HuH-7.5 (cell line): Measurements from ENCODE around the gene MEOX1.
"Not testable (repeated sequence)": the region's sequence is repeated elsewhere in the genome, so short reads cannot be mapped to it uniquely, and the experiment has no call there.

Experiments
- DNase-seq: peaks from one replicate; pipeline ENCODE4 v3.0.0; 2011; ENCODE audit warnings: low spot score

Gene MEOX1

DNA sequence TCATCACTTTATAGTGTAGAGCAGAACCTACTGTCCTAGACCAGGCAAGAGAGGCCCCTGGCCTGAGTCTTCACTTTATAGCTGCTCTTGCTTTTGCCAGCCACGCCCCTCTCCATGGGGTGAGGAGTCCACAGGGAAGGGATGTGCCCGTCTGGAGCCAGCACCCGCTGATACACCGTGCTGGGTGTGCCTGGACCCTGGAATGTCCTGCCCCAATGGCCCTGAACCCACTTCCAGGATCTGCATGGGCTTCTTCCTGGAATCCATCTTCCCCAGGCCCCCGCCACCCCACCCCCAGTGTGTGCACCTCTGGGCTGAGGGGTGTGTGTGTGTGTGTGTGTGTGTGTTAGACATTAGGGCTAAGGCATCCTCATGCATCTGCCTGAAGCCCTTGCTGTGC is 44.9 kb downstream of the MEOX1 start:
- DNase-seq: no peak

DNA sequence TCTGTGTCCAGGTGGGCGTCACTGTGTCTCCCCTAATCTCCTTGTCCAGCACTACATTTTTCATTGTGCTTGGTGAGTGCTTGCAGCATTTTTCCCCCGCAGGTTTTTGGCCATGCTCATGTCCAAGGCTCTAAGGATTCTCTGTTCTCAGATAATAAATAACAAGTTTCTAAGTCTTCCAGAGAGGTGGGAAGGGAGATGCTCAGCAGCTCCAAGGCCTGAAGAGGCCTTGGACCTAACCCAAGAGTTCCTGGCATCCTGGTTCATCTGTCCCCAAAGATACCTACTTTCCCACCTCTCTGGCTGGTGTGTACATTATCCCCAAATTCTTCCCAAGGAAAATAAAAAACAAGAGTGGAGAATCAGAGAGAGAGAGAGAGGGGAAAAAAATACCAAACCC is 45.3 kb downstream of the MEOX1 start:
- DNase-seq: no peak

DNA sequence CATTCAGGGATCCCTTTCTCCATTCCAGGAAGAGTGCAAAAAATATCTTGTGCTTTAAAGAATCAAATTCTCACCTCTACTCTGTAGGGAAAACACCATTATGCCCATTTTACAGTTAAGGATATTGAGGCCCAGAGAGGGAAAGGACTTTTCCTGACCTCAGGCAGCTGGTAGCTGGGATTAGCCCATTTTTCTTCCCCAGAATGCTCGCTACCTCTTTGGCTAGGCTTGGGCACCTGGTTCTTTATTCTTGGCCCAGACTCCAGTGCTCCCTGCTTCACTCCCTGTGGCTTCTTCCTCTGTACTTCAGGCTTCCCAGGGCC is 45.7 kb downstream of the MEOX1 start:
- no peak for DNase-seq

DNA sequence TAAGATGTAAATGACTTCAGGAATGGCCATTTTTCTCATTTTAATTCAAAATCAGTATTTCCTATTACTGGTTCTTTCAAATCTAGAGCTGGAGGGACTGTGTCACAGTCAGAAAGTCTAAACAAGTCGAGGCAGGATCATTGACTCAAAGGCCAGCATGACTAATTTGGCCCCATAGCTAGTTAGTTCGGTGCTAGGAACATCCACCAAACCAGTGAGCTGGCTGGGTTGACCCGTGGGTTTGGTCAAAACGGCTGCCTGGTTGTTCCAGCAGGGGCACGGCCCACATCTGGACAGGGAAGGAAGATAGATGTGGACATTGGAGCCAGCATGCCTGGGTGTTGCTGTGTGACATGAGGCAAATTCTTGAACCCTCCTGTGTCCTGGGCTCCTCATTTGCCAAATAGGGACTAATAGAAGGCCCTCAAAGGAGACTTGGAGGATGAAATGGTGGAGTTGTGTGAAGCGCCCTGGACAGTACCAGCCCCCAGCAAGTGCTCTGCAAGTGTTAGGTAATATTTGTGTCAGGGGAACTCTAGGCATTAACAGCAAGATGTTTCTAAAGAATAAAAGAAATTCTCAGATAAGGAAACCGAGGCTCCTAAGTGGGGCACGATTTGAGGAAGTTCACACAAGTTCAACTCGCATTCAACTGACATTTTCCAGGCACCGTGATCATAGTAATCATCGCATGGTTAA is 46.2 kb downstream of the MEOX1 start:
- DNase-seq: no peak

DNA sequence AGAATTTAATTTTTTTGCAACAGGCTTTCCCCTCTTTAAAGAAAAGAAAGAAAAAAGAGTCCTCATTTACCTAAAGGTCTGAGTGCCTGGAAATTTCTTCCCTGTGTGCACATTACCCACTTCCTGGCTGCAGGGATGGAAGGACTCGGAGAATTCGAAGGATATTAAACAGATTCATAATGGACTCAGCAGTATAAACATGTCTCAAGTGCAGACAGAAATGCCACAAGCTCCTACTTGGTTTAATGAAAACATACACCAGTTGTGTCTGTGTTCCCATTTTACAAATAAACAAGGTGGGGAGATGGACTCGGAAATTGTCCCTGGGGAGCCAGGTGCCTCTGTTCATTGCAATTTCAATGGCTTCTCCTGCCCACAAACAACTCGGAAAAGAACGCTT is 47.2 kb downstream of the MEOX1 start:
- DNase-seq: no peak

DNA sequence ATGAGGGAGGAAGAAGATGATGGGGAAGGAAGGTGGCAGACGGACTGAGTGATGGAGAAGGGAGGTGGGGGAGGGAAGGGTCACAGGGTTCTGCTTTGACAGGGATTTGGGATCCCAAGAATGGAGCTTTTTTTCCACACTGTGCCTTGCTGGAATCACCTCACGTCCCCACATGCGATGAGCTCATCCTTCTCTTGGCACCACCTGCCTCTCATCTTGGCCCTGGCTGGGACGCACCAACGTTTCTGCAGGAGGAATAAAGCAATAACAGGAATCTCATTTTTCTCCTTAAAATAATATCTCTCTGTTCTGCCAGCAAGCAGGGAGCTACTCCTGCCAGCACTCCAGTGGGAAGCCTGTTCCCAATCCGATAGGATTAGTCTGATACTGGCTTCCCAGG is 47.8 kb downstream of the MEOX1 start:
- no peak for DNase-seq

DNA sequence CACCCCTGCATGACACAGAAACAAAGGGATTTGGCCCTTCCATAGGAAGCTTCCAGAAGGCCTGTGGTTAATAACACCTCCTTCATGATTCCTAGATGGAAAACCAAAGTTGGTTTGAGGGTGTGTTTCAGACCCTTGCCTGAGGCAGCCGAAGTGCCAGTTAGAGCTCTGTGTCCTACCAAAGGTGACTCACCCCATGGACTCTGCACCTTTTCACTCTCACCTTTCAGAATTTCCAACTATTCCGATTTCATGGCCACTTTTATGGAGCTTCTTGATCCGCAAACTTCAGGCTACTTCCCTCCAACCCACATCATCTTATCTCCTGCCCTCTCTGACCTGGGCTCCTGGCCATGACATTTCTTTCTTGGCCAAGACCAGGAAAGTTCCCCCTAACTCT is 49.2 kb downstream of the MEOX1 start:
- no peak for DNase-seq

DNA sequence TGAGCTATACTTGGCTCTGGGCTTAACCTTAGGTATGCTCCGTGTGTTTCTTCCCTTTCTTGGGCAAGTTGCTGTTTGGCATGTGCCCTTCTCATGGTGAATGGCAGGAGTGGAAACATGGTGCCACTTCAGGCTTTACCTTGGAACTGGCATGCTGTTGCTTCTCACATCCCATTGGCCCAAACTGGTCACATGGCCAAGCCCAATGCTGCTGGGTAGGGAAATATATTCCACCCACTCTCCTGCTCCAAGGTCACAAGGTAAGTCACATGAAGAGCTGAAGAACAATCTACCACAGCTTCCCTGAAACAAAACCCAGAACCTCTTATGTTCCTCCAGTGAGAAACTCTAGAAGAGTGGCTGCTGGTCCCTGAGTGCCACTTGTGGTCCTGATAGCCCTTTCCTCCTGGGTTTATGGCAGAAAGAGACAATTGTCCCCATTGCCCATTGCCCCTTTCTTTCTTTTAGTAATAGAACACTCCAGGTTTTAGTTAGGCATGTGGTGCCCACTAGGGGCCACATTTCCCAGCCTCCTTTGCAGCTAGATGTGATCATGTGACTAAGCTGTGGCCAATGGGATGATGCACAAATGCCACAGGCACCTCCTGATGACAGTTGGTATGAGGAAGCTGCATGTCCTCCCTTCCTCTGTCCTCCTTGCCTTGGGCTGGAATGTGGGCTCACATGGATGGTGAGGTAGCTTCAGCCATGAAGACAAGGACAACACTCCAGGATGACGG is 50.3 kb downstream of the MEOX1 start:
- DNase-seq: no peak

DNA sequence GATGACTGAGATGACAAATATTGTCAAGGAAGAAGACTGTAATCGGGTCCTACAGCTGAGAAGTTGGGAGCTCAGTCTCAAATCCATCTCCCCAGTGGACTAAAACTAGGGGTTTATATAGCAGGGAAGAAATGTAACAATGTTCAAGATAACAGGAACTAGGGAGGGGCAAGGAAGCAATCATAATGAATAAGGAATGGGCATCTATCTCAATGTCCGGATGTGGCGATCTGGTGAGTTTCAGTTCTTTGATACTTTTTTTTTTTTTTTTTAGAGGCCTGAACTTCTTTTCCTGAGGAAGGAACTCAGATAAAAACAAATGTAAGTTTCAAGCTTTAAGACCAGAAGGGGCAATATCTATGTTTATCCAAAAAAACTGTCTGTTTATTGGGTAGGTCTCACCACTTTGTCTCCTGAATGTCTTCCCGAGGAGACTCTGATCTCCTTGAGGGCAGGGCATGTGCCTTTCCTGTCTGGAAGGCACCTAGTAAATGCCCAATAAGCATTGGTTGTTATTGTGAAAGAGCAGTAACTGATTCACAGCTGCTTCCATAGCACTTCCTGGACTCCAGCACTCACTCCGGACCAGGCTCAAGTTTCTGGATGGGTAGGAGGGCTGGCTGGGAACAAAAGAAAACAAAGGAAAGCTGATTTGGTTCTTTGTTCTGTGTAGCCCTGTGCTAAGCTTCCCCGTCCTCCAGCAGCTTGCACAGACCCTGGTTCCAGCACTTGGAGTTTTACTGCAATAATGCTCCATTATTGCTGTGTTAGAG is 51.9 kb downstream of the MEOX1 start:
- DNase-seq: no peak

DNA sequence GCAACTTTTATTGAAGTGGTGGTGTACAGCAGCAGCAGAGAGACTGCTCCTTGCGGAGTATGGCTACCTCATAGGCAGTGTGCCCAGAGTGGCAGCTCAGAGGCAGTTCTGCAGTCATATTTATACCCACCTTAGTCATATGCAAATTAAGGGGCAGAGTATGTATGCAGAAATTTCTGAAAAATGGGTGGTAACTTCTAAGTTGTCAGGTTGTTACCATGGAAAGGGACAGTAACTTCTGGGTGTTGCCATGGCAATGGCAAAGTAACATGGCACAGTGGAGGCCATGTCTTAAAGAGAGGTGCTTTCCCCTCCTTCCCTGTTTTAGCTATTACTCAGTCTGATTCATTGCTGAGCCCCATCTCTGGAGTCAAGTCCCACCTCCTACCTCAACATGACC is 53.4 kb downstream of the MEOX1 start:
- no peak for DNase-seq

DNA sequence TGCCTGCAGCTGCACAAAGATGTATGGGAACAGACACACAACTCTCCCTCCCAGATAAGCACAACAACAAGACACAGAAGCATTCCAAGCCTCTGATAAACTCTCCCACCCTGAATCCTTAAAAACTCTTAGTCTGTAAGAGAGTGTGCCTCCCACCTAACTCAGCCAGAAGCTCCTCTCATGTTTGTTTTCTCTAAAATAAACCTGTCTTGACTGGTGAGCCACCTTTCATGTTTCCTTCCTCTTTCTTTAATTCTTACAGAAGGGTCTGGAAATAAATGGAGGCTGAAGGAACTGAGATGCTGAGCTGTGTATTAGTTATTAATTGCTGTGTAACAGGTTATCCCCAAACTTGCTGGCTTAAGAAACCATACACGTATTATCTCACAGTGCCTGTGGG is 57.2 kb downstream of the MEOX1 start:
- DNase-seq: no peak

DNA sequence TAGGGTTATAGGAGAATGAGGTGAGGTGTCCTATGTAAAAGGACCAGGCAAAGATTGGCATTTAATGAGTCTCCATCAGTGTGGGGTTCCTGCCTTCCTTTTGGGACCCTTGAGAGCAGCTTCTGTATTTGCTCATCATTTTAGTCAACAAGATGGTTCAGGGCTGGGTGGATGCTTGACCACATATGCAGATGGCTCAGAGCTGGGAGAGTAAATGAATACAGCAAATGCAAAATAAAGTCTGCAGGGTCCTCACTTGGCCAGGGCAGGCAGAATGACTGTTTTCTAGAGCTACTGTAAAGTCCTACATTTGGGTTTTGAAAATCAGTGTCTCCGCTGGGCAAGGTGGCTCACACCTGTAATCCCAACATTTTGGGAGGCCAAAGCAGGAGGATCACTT is 58.4 kb downstream of the MEOX1 start:
- no peak for DNase-seq

DNA sequence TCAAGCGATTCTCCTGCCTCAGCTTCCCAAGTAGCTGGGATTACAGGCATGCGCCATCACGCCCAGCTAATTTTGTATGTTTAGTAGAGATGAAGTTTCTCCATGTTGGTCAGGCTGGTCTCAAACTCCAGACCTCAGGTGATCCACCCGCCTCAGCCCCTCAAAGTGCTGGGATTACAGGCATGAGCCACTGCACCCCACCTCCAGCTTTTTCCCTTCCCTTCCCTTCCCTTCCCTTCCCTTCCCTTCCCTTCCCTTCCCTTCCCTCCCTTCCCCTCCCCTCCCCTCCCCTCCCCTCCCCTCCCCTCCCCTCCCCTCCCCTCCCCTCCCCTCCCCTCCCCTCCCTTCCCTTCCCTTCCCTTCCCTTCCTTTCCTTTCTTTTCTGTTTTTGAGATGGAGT is 59.2 kb downstream of the MEOX1 start:
- DNase-seq: not testable (repeated sequence)

DNA sequence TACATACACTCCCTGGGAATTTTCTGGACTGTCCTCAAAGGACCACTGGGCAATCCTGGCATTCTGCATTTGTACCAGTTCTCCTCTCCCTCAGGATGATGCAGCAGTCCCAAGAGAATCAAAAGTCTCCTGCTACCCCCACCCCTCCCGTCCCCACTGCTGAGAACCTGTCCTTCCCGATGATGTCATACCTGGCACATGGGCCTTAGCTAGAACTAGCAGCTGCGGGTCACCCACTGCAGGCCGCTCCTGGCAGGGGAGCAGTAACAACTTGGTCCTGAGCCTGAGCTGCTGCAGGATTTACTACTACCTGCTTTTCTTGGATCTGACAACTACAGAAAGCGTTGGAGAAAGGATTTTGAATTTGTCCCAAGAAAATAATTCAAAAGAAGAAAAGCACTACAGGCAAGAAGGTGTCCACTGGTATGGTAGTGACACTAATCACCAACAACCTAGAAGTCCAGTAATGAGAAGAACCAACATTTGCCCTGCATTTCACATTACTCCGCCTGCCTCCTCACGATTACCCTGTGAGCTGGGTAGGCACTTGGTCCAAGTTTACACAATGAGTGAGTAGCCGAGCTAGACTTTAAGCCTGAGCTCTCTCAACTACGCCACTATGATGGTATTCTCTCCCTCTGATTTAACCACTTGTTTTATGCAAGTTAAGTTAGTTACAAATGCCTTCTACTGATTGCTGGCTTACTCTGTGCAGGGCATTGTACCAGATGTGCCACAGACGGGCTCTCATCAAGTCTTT is 60.3 kb downstream of the MEOX1 start:
- no peak for DNase-seq

DNA sequence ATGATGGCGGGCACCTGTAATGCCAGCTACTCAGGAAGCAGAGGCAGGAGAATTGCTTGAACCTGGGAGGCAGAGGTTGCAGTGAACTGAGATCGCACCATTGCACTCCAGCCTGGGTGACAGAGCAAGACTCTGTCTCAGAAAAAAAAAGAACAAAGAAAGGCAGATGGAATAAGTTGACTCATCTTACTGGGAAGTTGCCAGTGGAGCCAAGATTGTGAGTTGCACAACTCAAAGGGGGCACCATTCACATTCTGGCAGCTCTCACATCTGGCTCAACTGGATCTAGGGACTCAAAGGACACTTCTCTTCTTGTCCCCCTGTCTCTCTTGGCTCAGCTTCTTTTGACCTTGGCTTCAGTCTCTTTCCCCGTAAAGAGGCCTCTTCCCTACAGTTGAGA is 61.9 kb downstream of the MEOX1 start:
- DNase-seq: no peak

DNA sequence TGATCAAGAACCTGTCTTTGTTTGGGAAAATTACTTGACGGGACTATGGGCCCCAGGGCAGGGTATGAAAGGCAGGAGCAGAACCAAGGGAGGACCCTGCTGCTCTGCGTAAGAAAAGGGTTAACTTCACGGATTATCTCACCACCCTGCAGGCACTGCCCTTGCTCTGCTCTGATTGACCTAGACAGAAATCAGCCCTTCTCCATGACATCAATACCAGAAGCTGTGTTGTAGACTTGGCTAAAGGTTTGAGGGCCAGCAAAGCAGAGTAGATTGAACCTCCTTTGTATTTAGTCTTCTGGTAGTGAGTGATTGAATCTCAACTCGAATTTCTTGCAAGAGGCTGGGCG is 62.7 kb downstream of the MEOX1 start:
- no peak for DNase-seq

DNA sequence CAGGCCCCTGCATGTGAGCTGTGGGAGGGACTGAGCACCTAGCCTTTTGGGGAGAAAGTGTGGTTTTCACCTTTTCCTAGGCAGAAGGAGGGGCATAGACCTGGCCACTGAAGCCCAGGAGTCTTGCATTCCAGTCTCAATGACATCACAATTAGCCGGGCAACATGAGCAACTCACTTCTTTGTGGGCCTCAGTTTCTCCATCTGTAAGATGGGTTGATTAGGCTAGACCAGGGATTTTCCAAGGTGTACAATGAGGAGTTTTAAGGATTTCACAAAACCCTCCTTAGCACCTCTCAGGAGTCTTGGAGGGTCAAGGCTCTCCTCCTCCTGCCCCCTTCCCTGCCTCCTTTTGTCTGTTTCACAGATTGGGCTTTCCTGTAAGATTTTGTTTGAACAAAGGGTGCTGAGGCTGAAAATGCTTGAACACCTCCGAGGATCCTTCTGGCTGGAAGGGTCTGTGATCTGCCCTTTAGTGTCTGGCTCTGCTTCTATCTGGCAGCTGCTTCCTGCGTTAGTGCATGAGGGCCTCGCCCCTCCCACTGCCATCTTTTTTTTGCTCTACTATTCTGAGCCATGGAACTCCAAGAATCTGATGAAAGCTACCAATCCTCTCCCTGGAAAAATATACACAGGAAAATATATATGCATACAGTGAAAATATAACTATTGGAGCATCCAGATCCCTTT is 63.2 kb downstream of the MEOX1 start:
- DNase-seq: no peak

DNA sequence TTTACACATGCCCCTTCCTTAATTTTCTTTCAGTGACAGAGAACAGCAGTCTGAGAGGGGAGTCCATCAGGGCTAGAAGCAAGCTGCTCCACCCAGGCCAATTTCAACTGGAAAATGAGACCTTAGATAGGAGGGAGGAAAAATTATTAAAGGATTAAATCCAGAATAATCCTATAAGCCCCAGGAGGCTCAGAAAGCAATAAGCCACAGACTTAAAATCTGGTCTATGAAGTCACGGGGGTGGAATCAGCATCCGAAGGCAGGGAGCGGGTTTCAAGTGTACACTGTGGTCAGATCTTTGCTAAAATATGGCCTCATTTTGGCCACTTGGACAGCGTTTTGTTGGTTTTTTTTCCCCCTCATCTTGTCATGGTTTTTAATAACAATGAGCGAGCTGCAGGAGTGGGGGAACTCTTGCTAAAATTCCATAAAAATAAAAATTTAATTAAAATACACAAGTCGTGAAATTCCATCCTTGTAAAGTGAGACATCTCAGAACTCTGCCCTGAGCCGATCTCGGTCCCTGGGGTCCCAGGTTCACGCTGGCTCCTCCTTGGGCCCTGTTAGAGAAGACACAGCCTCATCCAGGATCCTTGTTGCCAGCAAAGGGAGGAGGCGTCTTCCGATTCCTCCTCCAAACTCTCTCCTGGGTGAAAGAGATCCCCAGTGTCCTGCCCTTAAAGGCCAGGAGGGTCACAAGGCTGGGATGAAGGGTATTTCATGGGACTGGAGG is 63.9 kb downstream of the MEOX1 start:
- no peak for DNase-seq

DNA sequence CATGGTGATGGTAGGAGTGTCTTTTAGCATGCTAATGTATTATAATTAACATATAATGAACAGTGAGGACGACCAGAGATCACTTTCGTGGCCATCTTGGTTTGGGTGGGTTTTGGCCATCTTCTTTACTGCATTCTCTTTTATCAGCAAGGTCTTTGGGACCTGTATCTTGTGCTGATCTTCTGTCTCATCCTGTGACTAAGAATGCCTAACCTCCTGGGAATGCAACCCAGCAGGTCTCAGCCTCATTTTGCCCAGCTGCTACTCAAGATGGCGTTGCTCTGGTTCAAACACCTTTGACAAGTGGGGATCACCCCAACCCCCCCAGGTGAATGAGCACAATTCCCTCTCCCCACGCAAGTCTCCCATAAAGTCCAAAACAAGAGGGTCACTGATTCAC is 66.3 kb downstream of the MEOX1 start:
- DNase-seq: no peak

DNA sequence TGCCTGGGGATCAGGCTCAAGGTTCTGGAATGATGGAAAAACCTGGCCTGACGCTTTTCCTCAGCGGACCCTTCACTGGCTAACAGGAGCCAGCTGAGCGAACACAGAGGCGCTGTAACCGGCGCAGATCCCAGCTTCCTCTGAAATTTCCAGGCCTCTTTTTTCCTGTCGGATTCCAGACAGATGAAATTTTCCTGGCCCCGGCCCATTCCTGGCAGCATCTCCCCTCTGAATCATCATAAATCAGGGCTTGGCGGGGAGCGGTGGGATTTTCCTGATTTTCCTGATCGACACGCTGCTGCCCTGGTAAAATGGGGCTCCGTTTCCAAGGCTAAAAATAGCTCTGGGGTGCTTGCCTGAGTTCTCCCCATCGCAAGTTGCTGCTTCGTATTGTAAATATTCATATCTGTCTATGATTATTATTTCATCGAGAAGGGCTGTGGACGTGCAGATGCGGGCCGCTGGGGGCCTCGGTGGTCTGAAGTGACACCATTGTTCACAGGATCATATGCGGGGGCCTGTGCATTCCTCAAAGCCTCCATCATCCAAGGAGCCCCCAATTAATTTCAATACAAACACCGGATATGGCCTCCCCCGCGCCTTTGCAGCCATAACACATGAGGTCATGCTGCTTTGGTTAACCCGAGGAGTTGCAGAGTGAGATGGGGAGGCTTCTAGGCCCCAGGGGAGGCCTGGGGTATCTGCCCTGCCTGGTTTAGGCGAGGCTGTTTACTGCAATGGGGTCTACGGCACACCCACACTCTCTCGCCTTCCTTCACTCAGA is 69.8 kb downstream of the MEOX1 start:
- DNase-seq: no peak

DNA sequence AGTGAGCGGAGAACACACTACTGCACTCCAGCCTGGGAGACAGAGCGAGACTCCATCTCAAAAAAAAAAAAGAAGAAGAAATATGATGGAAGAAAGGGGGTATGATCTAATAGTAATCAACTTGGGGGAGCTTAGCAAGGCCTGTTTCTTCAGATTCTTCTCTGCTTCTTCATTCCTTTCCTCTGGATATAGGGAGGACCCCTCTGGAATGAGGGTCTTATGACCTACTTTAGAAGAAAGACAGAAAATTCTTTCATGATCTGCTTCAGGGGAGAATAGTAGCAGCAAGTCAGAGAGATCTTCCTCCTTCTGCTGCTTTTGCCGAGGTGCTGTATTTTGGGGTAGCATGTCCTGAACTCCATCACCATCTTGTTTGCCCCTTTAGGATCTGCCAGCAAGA is 70.7 kb downstream of the MEOX1 start:
- no peak for DNase-seq
